Astrocyte (in vitro differentiated cells and primary cell): Measurements from ENCODE around the gene CCDC146. TPM values are rescaled to one million over a fixed set of nuclear protein-coding genes. Genes with fewer than 3 reads are reported as not detected.

Source experiments
- DNase-seq: peaks from one replicate; pipeline ENCODE4 v3.0.0-alpha.2; 2010; ENCODE audit warnings: low read depth
- FAIRE-seq: peaks from 2 replicates; lab custom pipeline; 2011; peaks lifted over from hg19 to GRCh38; lab: Jason Lieb, UNC
- H2AFZ ChIP-seq: 2 replicates; pipeline ENCODE4 v1.6.0; 2012; ENCODE audit warnings: low read depth, low read length, inconsistent platforms
- H3K27ac ChIP-seq: 2 replicates; pipeline ENCODE4 v1.5.1; 2011; ENCODE audit warnings: low read depth, low read length, inconsistent platforms
- H3K27me3 ChIP-seq: 2 replicates; pipeline ENCODE4 v1.6.0; 2011; ENCODE audit warnings: low read length, inconsistent platforms; ENCODE audit not compliant: insufficient read depth
- H3K36me3 ChIP-seq: 2 replicates; pipeline ENCODE4 v1.5.1; 2011; ENCODE audit warnings: low read length, inconsistent platforms; ENCODE audit not compliant: insufficient read depth
- H3K4me1 ChIP-seq: 2 replicates; pipeline ENCODE4 v1.5.1; 2011; ENCODE audit warnings: low read length, inconsistent platforms; ENCODE audit not compliant: insufficient read depth
- H3K4me2 ChIP-seq: 2 replicates; pipeline ENCODE4 v1.6.0; 2012; ENCODE audit warnings: low read length, inconsistent platforms
- H3K4me3 ChIP-seq: 2 replicates; pipeline ENCODE4 v1.5.1; 2011; ENCODE audit warnings: low read depth, mild to moderate bottlenecking, low read length, inconsistent platforms; ENCODE audit not compliant: insufficient read depth
- H3K79me2 ChIP-seq: 2 replicates; pipeline ENCODE4 v1.6.0; 2012; ENCODE audit warnings: mild to moderate bottlenecking, low read length, inconsistent platforms; ENCODE audit not compliant: insufficient read depth
- H3K9ac ChIP-seq: 2 replicates; pipeline ENCODE4 v1.6.0; 2012; ENCODE audit warnings: mild to moderate bottlenecking, low read length, inconsistent platforms
- H3K9me3 ChIP-seq: 2 replicates; pipeline ENCODE4 v1.5.1; 2012; ENCODE audit warnings: low read depth, mild to moderate bottlenecking, low read length, inconsistent platforms; ENCODE audit not compliant: insufficient read depth
- H4K20me1 ChIP-seq: 2 replicates; pipeline ENCODE4 v1.6.0; 2012; ENCODE audit warnings: low read length, inconsistent platforms; ENCODE audit not compliant: insufficient read depth
- H3K27ac Mint-ChIP-seq: one replicate; pipeline ENCODE4 v1.8.0; 2021; ENCODE audit warnings: mild to moderate bottlenecking, mixed read lengths; ENCODE audit not compliant: unreplicated experiment
- H3K27me3 Mint-ChIP-seq: one replicate; pipeline ENCODE4 v1.8.0; 2021; ENCODE audit warnings: low read depth, mixed read lengths; ENCODE audit not compliant: unreplicated experiment
- H3K36me3 Mint-ChIP-seq: one replicate; pipeline ENCODE4 v1.8.0; 2021; ENCODE audit warnings: low read depth, mixed read lengths; ENCODE audit not compliant: unreplicated experiment
- H3K4me1 Mint-ChIP-seq: one replicate; pipeline ENCODE4 v1.8.0; 2021; ENCODE audit warnings: low read depth, mixed read lengths; ENCODE audit not compliant: unreplicated experiment
- H3K4me3 Mint-ChIP-seq: one replicate; pipeline ENCODE4 v1.8.0; 2021; ENCODE audit warnings: mild to moderate bottlenecking, moderate library complexity, mixed read lengths; ENCODE audit not compliant: unreplicated experiment
- H3K9me3 Mint-ChIP-seq: one replicate; pipeline ENCODE4 v1.8.0; 2021; ENCODE audit warnings: mild to moderate bottlenecking, mixed read lengths; ENCODE audit not compliant: unreplicated experiment
- EZH2 ChIP-seq: IDR thresholded peaks from 2 replicates; pipeline ENCODE4 v1.6.1; 2012; ENCODE audit warnings: mild to moderate bottlenecking, low read length, inconsistent platforms; ENCODE audit not compliant: insufficient read depth
- total RNA-seq: library from RNA; stranded (reverse); gene quantifications from 2 replicates; pipeline ENCODE4 v1.2.1, GENCODE V29; 2021
- TF ChIP-seq, protein P1 (sequence below): IDR thresholded peaks from 2 replicates; pipeline ENCODE4 v1.5.1; 2011; ENCODE audit warnings: low read depth, mild to moderate bottlenecking, inconsistent platforms, low read length, moderate library complexity; ENCODE audit not compliant: insufficient read depth

CCDC146 gene
- total RNA-seq, 1 donor from 2014 or later, result 2.0 TPM

DNA sequence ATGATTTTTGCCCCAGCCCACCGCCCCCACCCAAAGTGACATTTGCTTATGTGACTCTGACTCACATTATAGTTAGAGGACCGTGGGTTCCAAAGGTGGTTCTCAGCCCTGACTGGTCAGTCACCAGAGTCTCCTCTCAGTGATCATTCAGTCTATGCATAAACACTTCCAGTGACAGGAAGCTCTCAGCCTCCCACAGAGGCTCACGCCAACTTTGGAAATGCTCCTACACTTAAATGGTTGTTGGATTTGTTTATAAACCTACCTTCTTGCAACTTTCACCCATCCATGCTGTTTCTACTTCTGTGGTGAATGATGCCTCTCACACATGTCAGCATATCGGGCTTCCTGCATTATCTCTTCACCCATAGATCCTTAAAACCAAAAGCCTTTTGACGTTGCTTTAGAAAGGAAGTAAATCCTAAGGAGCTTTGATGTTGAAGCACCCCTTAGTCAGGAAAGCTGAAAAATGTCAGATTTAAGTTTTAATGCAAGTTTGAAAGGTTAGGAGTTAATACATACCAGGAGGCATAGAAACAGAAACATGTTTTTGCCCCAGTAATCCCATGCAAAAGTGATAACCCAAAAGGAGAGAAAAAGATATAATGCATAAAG, 123.7 kb downstream of the CCDC146 start:
- H3K4me3 ChIP-seq, result no peak overlapping the region
- H2AFZ ChIP-seq, result no peak overlapping the region

DNA sequence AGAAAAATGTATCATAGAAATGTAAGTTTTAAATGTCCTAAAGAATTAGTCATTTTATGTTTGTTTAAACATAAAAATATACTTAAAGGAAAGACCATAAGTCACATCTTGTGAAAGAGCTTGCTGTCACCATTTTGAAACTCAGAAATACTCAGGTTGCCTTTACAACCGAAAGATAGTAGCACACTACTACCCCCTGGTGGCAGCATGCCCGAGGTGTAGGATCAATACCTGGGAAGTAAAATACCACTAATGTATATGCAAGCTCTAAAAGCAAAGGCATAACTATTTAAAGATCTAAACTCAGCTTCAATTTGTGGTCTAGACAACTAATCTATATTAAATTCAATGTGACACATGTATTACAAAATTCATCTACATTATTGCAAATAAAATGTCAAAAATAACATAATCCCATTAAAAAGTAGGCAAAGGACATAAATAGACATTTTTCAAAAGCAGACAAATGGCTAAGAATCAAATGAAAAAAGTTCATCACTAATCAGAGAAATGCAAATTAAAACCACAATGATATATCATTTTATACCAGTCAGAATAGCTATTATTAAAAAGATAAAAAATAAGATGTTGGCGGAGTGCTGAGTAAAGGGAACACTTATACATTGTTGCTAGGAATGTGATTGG, 124.9 kb downstream of the CCDC146 start:
- Mint-ChIP-seq H3K4me1 (peaks cover 8% of the 10 kb centered on the region), H3K27ac (no peak overlapping the region), H3K4me3 (no peak overlapping the region), H3K36me3 (no peaks in the 10 kb centered on the region), H3K27me3 (no peaks in the 10 kb centered on the region), H3K9me3 (no peaks in the 10 kb centered on the region)
- Histone ChIP-seq H3K27ac (no peak overlapping the region), H3K9me3 (no peaks in the 10 kb centered on the region), H2AFZ (no peak overlapping the region), H3K9ac (no peak overlapping the region), H3K4me2 (no peak overlapping the region), H3K27me3 (no peaks in the 10 kb centered on the region), H4K20me1 (no peaks in the 10 kb centered on the region), H3K4me1 (no peaks in the 10 kb centered on the region), H3K4me3 (no peak overlapping the region), H3K36me3 (no peaks in the 10 kb centered on the region), H3K79me2 (no peaks in the 10 kb centered on the region)
- peak; percentile 36 for DNase-seq
- peak; percentile 23 for FAIRE-seq
- TF ChIP-seq, protein P1, sequence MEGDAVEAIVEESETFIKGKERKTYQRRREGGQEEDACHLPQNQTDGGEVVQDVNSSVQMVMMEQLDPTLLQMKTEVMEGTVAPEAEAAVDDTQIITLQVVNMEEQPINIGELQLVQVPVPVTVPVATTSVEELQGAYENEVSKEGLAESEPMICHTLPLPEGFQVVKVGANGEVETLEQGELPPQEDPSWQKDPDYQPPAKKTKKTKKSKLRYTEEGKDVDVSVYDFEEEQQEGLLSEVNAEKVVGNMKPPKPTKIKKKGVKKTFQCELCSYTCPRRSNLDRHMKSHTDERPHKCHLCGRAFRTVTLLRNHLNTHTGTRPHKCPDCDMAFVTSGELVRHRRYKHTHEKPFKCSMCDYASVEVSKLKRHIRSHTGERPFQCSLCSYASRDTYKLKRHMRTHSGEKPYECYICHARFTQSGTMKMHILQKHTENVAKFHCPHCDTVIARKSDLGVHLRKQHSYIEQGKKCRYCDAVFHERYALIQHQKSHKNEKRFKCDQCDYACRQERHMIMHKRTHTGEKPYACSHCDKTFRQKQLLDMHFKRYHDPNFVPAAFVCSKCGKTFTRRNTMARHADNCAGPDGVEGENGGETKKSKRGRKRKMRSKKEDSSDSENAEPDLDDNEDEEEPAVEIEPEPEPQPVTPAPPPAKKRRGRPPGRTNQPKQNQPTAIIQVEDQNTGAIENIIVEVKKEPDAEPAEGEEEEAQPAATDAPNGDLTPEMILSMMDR, result peak; percentile 88
- TF ChIP-seq EZH2, result no peak

More for the DNA sequence above, 123.7 kb downstream of the CCDC146 start:
- FAIRE-seq (peak; percentile 64), DNase-seq (no peak)
- Histone ChIP-seq H3K27ac (no peak overlapping the region), H3K9me3 (no peaks in the 10 kb centered on the region), H3K4me2 (peak overlapping the region; percentile 2), H3K36me3 (no peaks in the 10 kb centered on the region), H3K79me2 (no peaks in the 10 kb centered on the region), H3K27me3 (no peaks in the 10 kb centered on the region), H3K9ac (no peak overlapping the region), H4K20me1 (no peaks in the 10 kb centered on the region), H3K4me1 (no peaks in the 10 kb centered on the region)
- Mint-ChIP-seq H3K4me3 (no peak overlapping the region), H3K9me3 (no peaks in the 10 kb centered on the region), H3K36me3 (no peaks in the 10 kb centered on the region), H3K27me3 (no peaks in the 10 kb centered on the region), H3K27ac (no peak overlapping the region), H3K4me1 (peaks cover 8% of the 10 kb centered on the region)
- TF ChIP-seq, protein P1, result no peak
- TF ChIP-seq EZH2, result no peak

- Histone ChIP-seq H3K4me1 (no peaks in the 10 kb centered on the region), H3K4me3 (no peak overlapping the region), H3K9me3 (no peaks in the 10 kb centered on the region), H3K27ac (no peak overlapping the region), H4K20me1 (no peaks in the 10 kb centered on the region), H3K9ac (no peak overlapping the region), H3K79me2 (no peaks in the 10 kb centered on the region), H3K4me2 (no peak overlapping the region), H3K27me3 (no peaks in the 10 kb centered on the region), H3K36me3 (no peaks in the 10 kb centered on the region), H2AFZ (no peak overlapping the region)
- TF ChIP-seq EZH2, result no peak
- TF ChIP-seq, protein P1, result no peak
- H3K4me1 Mint-ChIP-seq, result peaks cover 8% of the 10 kb centered on the region
- H3K27ac Mint-ChIP-seq, result no peak overlapping the region
- no peaks in the 10 kb centered on the region for H3K27me3 Mint-ChIP-seq
- H3K4me3 Mint-ChIP-seq, result no peak overlapping the region
- no peak for DNase-seq
- FAIRE-seq, result no peak
- no peaks in the 10 kb centered on the region for H3K36me3 Mint-ChIP-seq
- no peaks in the 10 kb centered on the region for H3K9me3 Mint-ChIP-seq
Observed at GRCh38 chr7:77248154-77248553, 125.7 kb downstream of the CCDC146 start.
